HG02884 (cell line): ENCODE results near the gene SPEF1.
"Not testable (repeated sequence)": the region's sequence is repeated elsewhere in the genome, so short reads cannot be mapped to it uniquely, and the experiment has no call there.

Experiments used
- ATAC-seq: cut with Tn5 transposase; IDR thresholded peaks from one replicate; pipeline ENCODE4 v1.9.1; 2021; ENCODE audit warnings: mild to moderate bottlenecking, moderate library complexity; ENCODE audit not compliant: unreplicated experiment

Gene SPEF1

GRCh38 chr20:3789201-3789600, 8.0 kb upstream of the SPEF1 start:
- not testable (repeated sequence) for ATAC-seq

- no peak for ATAC-seq
Measured at GRCh38 chr20:3788685-3789155, 7.5 kb upstream of the SPEF1 start.

DNA sequence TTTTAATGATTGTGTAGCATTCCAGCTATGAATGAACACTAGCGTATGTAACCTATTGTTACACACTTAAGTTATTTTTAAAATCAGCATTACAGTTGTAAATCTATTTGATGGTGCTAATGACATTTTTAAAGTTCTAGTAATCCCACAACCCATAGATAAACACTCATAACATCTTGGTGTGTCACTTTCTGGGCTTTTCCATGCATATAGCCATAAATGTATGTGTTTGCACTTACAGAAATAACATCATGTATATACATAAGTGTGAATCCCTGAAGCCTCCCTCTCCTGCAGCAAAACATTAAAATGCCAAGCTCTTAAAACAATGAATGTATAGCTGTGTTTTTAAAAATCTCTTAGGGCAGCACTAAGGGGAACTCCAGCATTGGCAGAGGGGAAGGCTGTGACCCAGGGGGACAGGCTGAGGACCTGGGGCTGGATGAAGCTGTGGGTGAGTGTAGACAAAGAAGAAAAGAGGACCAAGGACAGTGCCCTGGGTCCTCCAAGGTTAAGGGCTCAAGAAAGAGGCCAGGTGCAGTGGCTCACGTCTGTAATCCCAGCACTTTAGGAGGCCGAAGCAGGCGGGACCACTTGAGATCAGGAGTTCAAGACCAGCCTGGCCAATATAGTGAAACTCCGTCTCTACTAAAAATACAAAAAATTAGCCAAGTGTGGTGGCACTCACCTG, 6.2 kb upstream of the SPEF1 start:
- no peak for ATAC-seq

GRCh38 chr20:3786665-3787323, 5.5 kb upstream of the SPEF1 start, which contains the start of gene CENPB:
CENPB (minus strand) TSS chr20:3786740; CDS start chr20:3786483, 257 bp downstream.
- ATAC-seq: peak; percentile 59

DNA sequence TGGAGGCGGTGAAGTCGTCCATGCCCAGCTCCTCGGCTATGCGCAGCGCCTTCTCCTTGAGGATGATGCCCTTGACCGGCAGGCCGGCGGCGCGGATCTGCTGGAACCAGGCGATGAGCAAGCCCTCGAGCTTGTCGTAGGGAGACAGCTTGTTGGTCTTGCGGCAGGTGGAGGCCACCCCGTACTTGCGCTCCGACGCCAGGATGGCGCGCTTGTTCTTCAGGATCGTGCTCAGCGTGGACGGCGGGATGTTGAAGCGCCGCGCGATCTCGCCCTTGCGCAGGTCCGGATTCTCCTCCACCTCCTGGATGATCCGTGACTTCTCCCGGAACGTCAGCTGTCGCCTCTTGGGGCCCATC, 4.9 kb upstream of the SPEF1 start:
- ATAC-seq: peak; percentile 13

DNA sequence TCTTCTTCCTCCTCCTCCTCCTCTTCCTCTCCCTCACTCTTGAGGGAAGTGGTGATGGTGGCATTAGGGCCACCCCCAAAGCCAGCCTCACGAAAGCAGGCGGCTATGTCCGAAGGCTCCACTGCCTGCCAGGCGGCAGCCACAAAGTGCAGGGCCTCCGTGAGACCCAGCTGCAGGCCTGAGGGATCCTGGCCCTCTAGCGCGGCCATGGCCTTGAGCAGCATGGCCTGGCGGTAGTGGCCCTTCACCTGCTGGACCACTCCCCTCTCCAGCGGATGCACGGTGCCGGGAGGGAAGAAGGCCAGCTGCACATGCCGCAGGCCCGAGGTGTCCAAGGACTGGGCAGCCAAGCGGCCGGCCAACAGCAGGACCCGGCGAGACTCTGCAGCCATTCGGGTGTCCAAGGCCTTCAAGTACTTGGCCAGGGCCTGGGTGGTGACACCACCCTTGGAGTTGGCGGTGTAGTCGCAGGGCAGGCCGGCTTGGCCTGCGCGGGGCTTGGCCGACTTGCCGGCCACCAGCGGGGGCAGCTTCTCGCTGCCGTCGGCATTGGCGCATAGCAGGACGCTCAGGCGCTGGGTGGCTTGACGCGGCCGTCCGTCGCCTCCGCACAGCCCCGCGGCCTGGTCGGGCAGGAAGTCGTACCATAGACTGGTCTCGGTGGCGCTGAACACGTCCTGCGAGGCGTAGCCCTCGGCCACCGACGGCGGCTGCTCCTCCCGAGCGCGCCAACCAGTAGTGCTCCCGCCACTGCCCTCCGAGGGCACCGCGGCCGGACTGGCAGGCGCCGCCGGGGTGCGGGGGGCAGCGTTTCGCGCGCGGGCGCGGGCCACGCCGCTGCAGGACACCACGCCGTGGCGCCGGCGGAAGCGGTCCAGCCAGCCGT, 4.2 kb upstream of the SPEF1 start:
- ATAC-seq: no peak

GRCh38 chr20:3784863-3785239, 3.6 kb upstream of the SPEF1 start:
- no peak for ATAC-seq

DNA sequence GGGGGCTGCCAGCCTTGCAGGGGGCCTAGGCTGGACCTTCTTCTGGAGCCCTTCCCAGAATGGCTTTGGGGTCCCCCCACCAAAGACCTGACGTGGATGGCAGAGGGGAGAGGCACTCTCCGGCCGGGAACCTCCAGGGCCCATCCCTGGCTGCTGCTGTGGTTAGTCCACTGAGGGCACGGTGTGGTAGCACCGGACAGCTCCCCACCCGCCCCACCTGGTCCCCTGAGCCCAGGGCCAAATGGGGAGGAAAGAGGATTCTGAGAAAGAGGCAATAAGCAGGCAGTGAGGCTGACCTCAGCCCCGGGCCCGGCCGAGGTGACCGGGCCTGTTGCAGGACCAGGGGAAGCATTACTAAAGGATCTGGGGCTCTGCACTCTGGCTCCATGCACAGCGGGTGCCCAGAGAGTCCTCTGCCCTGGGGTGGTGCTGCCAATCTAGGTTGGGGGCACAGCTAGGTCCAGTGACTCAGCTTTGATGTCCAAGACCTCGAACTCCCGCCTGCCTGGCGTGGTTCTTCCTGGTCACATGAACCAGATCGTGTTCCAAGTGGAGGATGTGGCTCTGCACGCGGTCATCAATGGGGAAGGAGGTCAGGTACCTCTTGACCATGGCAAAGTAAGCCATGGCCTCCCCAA, 3.1 kb upstream of the SPEF1 start:
- ATAC-seq: no peak

DNA sequence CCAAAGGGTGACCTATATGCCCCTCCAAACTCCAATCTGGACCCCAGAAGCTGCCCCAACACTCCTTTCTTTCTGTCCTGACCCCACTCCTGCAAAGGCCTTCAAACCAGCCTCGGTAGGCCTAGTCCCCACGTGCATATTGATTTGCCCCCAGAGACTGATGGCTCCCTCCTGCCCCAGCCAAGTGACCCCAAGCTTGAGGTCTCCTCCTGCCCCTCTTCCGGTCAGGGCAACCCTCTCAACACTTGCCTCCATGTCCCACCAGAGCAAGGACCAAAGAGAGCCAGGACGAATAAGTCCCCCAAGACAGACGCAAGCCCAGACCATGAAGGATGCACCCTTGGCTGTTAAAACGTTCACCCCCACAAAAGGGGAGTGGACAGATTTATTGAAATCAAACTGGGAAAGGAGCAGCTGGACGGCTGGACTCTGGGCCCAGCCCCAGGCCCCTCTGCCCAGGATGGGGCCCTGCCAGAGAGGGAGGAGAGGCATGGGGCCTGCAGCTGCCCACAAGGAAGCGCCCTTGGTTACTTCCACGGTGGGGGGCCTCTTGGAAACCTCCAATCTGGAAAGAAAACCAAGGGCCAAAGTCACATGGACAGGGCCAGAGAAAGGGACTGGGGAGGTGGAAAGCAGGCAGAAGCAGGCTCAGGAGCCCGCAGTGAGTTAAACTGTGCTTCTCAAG, 2.4 kb upstream of the SPEF1 start:
- ATAC-seq: no peak

DNA sequence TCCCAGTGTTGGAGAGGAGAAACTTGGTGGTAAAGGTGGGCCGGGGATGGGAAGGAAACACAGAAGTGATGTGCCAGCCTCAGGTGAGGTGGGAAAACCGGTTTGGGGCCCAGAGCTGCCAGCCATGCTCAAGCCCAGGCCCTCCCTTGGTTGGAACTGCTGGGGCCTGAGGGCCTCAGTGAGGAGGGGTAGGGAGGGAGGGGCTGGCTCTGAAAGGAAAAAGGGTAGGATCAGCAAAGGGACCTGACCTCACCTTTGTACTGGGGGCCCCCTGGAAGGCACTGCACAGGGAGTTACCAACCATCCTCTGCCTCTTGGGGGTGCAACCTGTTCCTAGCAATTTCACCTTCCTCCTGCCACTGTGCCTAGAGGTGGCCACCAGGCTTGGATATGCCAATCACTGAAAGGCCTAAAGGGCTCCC, 1.8 kb upstream of the SPEF1 start:
- ATAC-seq: no peak

- ATAC-seq: no peak
Measured at GRCh38 chr20:3782597-3782996, 1.3 kb upstream of the SPEF1 start.

- ATAC-seq: no peak
Measured at GRCh38 chr20:3778976-3779375, 2.3 kb downstream of the SPEF1 start.

DNA sequence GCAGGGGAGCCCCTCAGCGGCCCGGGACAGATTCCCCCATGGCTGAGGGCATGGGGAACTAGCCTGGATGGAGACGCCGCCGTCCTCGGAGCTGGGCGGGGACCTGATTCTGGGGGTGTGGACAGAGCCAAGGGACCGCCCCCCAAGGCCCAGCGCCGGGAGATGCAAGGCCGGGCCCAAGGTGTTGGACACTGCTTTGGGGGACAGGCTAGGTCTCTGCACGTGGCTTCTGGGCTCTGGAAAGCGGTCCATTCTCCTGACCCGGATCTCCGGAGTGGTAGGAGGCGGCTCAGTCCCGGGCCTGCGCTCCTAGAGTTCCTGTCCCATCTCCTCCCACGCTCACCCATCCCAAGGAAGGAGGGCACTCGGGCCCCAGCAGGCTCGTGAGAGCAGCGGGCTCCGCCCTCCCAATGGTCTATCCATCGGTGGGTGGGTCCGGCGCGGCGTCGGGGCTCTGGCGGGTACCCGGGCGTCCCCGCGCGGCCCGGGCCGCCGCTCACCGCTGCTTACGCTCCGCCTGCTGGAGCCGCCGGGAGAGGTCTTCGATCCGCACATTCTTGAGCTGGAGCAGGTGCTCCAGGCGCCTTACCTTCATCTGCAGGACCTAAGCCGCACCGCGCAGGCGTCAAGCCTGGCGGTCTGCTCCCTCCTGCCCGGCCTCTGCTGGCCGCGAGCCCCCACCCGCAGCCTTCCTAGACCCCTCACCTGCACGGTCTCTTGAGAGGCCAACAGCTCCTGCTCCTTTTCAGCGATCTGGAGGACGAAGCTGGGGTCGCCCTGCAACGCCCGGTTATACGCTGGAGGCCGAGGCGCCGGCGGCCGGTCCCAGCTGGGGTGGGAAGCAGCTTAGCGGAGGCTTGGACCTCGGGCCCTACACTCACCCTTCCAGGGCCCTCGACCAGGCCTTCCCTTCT, 3.3 kb downstream of the SPEF1 start:
- no peak for ATAC-seq

DNA sequence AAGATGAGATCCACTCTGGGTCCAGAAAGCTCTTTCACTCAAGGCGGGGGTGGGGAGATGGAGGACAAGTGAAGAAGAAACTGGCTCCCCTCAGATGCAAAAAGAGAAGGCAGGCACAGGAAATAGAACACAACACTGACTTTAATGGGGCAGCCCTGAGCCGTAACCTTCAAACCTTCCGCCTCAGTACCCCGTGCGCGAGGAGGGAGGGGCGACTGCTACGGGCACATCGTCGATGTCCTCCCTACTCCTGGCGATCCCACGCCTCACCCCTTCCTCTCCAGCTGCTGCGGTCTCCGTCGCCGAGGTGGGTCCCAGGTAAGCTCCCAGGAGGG, 3.9 kb downstream of the SPEF1 start:
- ATAC-seq: no peak

- no peak for ATAC-seq
Measured at GRCh38 chr20:3775457-3776108, 5.7 kb downstream of the SPEF1 start.

DNA sequence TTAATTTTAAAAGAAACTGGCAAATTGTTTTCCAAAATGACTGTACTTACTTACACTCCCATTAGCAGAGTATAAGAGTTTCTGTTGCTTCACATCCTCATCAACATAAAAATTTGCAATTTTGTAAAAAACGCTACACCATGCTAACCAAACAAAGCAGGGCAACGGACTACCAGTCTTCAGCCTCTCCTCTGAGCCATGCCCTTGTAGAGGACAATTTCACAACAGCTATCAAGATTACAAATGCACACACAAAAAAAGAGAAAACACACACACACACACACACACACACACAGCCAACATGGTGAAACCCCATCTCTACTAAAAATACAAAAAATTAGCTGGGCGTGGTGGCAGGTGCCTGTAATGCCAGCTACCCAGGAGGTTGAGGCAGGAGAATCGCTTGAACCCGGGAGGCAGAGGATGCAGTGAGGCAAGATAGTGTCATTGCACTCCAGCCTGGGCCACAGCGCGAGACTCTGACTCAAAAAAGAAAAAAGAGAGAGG, 9.6 kb downstream of the SPEF1 start:
- no peak for ATAC-seq

DNA sequence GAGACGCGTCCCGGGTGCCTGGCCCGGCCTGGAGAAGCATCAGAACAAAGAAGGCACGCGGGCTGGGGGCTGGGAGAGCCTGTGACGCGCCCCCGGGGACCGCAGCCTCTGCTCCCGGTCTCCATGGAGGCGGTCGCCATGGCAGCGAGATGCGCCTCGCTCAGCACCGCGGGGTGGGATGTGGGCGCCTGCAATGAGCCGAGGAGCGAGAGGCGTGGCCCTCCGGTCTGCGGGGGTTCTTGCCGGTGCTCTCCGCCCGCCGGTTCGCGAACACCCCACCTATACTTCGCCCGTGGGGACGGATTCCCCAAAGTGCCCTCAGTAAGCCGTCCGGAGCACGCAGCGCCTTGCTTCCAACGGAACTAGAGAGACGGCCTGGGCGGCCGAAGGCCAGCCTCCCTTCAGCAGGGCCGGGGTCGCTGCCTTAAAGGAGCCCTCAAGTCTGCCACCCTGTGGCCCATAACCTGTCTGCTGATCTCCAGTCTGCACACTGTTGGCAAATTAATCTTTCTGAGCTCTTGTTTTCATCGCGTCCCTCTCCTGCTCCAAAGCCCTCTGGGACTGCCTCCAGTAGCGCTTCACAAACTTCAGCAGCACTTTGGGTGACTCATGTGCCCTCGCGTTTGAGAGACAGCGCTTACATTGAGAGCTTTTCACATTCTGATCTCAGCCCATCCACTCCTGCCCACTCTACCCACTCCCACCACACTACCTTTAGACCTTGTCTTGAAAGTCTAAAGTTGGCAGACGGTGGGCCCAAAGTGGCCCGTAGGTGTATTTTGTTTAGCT, 12.7 kb downstream of the SPEF1 start:
- ATAC-seq: peak; percentile 31
